ENCODE measurements around the gene TSFM.

Gene TSFM

GRCh38 chr12:57837864-57838562 lies 55.4 kb downstream of the TSFM start:
- DNase-seq: peak; percentile 86

- no peak for DNase-seq
Observed at GRCh38 chr12:57838594-57839302, 56.2 kb downstream of the TSFM start.

GRCh38 chr12:57839996-57840395 lies 57.4 kb downstream of the TSFM start:
- DNase-seq: no peak

- no peak for DNase-seq
Observed at GRCh38 chr12:57840726-57841125, 58.1 kb downstream of the TSFM start.

DNA sequence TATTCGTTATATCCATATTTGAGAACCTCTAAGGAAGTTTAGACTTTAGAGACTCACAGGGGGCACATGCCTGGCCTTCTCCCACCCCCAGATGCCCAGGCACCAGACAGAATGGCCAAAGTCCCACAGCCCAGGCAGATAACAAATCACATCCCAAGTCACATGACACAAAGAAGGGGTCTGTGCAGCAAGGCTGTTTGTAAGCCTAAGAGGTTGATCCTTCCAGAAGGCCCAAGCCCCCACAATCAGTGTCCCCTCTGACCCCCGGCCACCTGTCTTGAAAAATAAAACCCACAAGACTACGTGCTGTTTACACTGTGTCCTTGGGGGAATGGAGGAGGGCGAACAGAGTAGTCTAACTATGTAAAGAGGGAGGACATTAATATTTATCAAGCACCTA lies 58.9 kb downstream of the TSFM start:
- no peak for DNase-seq

GRCh38 chr12:57842342-57843294 lies 60.0 kb downstream of the TSFM start:
- peak; percentile 37 for DNase-seq

- DNase-seq: peak; percentile 91
Observed at GRCh38 chr12:57844709-57845477, 62.3 kb downstream of the TSFM start.

DNA sequence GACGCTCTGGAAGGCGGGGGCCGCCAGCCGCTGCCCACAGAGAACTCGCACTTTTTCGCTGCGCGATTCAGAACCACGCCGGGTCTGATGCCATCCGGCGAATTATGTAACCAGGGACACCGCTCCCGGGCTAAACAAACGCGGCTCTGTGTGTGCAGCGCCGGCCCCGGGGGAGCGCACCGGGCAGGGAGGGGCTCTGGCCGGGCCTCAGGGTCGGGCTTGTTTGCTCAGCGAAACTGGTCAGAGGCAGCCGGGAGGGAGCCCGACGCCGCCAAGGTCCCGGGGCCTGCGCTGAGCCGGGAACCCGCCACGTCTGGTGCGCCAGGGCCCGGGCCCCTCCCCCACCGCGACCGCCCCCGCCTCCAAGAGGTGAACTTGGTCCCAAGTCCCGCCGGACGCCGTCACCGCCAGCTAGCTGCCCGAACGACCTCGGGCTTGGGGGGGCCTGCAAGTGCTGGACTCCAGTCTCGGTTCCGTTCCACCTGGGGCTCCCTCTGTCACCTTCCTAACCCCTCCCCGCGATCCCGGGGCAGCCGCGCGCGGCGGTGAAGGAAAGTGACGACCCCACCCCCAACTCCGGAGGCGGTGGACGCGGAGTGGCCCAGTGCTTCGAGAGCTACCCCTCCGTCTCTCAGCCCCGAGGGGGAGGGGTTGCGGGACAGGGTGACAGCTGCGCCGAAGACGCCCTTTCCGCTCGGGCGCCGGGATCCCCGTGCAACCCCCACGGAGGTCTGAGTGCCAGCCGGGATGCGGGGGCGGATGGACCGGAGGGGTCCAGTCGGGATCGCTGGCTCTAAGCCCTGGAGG lies 63.1 kb downstream of the TSFM start:
- peak; percentile 54 for DNase-seq

DNA sequence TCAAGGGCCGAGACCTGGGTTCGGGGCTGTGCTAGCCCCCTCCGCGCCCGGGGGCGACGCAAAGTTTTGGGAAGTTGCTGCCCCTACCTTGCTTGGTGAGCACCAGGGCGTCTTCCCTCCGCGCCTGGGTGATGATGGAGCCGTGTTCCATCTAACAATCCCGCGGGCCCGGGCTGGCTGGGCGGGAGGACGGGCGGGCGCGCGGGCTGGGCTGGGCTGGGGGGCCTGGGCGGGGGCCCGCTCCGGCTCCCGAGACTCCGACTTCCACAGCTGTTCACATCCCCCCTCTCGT lies 63.6 kb downstream of the TSFM start:
- no peak for DNase-seq

DNA sequence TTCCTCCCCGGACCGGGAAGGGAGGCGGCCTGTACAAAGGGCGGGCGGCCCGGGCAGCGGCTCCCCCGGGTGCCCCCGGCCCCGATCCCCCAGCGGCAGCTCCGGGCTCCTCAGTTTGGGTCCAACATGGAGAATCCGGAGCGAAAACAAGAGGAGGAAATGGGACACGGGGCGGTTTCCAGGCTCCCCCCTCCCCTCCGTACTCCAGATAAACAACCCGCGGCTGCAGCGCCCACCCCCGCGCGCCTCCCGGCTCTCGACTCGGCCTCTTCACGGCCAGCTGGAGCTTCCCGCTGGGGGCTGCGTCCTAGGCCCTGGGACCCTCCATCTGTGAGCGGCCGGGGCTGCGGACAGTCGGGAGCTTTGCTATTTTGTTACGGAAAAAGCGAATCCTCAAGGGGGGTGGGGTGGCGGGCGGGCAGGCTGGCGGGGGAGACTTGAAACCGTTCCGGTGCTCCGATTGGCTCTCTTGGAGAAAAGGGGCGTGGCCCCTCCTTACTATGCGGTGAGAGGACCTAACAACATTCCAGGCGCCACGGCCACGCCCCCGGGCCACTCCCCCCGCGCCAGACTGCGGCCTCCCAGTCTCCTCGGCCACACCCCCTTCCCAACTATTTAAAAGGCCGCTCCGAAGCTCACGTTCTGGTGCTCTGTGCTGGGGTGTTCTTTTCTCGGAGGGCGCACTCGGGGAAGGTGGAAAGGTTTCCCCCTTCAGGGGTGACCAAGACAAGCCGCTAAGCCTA lies 64.2 kb downstream of the TSFM start, which contains the start of gene CTDSP2:
CTDSP2 (minus strand) TSS at position 153 of the 743 bp plus-strand sequence. CDS start 294 bp downstream, outside the sequence.
- peak; percentile 98 for DNase-seq

Data from EL (cell line).